ENCODE results near the gene IFNL4.

DNA sequence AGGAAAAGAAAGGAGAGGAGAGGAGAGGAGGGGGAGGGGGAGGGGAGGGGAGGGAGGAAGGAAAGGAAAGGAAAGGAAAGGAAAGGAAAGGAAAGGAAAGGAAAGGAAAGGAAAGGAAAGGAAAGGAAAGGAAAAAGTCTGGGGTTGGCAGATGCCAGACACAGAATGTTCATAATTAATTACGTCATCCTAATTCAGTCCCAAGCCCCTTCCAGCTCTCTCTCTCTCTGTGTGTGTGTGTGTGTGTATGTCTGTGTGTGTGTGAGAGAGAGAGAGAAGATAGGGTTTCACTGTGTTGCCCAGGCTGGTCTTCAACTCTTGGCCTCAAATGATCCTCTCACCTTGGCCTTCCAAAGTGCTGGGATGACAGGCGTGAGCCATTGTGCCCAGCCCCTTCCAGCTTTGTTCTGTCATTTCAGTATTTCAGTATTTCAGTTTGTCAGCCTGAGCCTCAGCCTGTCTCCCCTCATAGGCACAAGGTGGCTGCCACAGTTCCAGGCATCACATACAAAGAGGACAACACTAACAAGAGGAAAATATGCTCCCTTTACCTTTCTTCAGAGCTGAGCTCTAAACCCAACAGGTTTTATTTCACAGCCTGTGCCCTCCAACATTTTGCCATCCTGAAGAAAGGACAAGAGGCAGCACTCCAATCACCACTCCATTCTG, 18.4 kb downstream of the IFNL4 start:
- TF ChIP-seq, protein P1, sequence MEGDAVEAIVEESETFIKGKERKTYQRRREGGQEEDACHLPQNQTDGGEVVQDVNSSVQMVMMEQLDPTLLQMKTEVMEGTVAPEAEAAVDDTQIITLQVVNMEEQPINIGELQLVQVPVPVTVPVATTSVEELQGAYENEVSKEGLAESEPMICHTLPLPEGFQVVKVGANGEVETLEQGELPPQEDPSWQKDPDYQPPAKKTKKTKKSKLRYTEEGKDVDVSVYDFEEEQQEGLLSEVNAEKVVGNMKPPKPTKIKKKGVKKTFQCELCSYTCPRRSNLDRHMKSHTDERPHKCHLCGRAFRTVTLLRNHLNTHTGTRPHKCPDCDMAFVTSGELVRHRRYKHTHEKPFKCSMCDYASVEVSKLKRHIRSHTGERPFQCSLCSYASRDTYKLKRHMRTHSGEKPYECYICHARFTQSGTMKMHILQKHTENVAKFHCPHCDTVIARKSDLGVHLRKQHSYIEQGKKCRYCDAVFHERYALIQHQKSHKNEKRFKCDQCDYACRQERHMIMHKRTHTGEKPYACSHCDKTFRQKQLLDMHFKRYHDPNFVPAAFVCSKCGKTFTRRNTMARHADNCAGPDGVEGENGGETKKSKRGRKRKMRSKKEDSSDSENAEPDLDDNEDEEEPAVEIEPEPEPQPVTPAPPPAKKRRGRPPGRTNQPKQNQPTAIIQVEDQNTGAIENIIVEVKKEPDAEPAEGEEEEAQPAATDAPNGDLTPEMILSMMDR (conservative IDR thresholded peaks at IDR 0.05; ENCODE audit: low read depth, low read length) = no peak
- no peak for TF ChIP-seq EZH2 (IDR thresholded peaks at IDR 0.05; ENCODE audit: borderline replicate concordance, low read depth, low read length, poor library complexity, severe bottlenecking)

All from A673 (cell line).